GM12878 (cell line): ENCODE data around the gene MACROD2.

Experiments
- CTCF ChIP-seq, 3 experiments: IDR thresholded peaks in 2 of 3; conservative IDR thresholded peaks in 1 of 3; 2 replicates each; pipeline ENCODE4 v1.5.1; 2011; ENCODE audit warnings: low read depth in 3 of 3, low read length in 3 of 3, mild to moderate bottlenecking in 3 of 3, control low read depth in 2 of 3, moderate library complexity in 2 of 3, inconsistent platforms in 1 of 3, mixed read lengths in 1 of 3; ENCODE audit not compliant: control insufficient read depth in 2 of 3, insufficient read depth in 1 of 3; ENCODE audit errors: extremely low read depth in 1 of 3
- CUX1 ChIP-seq: IDR thresholded peaks from 2 replicates; pipeline ENCODE4 v1.6.1; 2012; ENCODE audit warnings: improper control_type of control experiment, low read depth, low read length; ENCODE audit not compliant: insufficient replicate concordance
- ESRRA ChIP-seq: IDR thresholded peaks from 2 replicates; pipeline ENCODE4 v1.6.1; 2012; ENCODE audit warnings: mild to moderate bottlenecking, low read length, improper control_type of control experiment
- EZH2 ChIP-seq: IDR thresholded peaks from 2 replicates; pipeline ENCODE4 v1.6.1; 2012; ENCODE audit warnings: low read depth, mild to moderate bottlenecking, control low read depth, inconsistent platforms, low read length, borderline replicate concordance; ENCODE audit not compliant: control insufficient read depth
- PML ChIP-seq: IDR thresholded peaks from 2 replicates; pipeline ENCODE4 v1.6.1; 2012; ENCODE audit warnings: low read length, inconsistent platforms
- RAD21 ChIP-seq: IDR thresholded peaks from 2 replicates; pipeline ENCODE4 v1.6.1; 2011; ENCODE audit warnings: mild to moderate bottlenecking, low read depth, low read length, moderate library complexity; ENCODE audit not compliant: insufficient read depth
- RBBP5 ChIP-seq: fragments of 200-600 bp; sonication (generic); conservative IDR thresholded peaks from 2 replicates; pipeline ENCODE4 v1.6.1; 2016
- TCF12 ChIP-seq: IDR thresholded peaks from 2 replicates; pipeline ENCODE4 v1.6.1; 2011; ENCODE audit warnings: low read depth, mild to moderate bottlenecking, low read length

- no peak for TF ChIP-seq ESRRA
- no peak for TF ChIP-seq CTCF (IDR thresholded peaks at IDR 0.05 in 2 of 3, conservative IDR thresholded peaks at IDR 0.05 in 1 of 3; ENCODE audit: control insufficient read depth in 2 of 3, extremely low read depth in 1 of 3, insufficient read depth in 1 of 3, low read depth in 3 of 3, low read length in 3 of 3)
- TF ChIP-seq RBBP5, result no peak
- no peak for TF ChIP-seq CUX1
- no peak for TF ChIP-seq RAD21
- TF ChIP-seq TCF12, result no peak
- no peak for TF ChIP-seq PML
- TF ChIP-seq EZH2, result no peak
These were observed 1866.9 kb downstream of the MACROD2 start for GRCh38 chr20:15862178-15862577.
